ENCODE results near the gene IFRD2.

IFRD2 gene

DNA sequence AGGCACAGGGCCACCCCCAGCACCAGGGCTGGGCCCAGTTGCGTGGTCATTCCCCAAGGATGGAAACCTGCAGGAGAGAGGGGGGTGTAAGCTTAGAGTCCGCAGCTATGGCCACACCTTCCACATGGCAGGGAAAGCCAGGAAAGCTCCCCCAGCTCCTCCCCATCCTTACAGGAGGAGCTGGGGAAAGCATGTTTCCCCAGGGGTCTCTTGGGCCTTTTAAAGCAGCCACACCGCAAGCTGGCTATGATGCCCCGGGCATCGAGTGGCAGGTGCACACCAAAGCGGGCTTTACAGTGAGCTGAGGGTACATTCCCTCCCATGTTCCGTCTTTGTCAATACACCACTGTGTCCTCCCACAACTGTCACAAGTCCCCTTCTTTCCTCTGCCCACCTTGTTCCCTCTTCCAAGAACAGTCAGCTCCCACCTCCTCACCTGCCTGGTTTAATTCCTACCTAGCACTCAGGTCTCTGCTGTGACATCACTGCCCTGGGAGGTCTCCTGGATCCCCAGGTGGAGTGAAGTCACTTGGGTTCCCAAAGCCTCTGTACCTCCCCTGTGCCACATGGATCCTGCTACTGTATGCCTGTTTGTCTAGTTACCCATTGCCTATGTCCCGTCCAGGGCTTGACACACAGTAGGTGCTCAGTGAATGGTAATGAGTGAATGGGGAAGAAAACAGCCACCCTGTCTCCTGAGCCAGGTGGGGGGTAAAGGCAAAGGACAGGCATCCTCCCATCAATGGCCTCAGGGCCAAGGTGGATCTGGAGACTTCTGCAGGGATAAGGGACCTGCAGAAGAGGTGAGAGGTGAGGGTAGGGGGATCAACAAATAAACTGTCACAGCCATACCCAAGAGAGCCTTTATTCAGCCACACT, 3.6 kb upstream of the IFRD2 start:
- no peak for DNase-seq (ENCODE audit: low read depth)
- TF ChIP-seq, protein P1, sequence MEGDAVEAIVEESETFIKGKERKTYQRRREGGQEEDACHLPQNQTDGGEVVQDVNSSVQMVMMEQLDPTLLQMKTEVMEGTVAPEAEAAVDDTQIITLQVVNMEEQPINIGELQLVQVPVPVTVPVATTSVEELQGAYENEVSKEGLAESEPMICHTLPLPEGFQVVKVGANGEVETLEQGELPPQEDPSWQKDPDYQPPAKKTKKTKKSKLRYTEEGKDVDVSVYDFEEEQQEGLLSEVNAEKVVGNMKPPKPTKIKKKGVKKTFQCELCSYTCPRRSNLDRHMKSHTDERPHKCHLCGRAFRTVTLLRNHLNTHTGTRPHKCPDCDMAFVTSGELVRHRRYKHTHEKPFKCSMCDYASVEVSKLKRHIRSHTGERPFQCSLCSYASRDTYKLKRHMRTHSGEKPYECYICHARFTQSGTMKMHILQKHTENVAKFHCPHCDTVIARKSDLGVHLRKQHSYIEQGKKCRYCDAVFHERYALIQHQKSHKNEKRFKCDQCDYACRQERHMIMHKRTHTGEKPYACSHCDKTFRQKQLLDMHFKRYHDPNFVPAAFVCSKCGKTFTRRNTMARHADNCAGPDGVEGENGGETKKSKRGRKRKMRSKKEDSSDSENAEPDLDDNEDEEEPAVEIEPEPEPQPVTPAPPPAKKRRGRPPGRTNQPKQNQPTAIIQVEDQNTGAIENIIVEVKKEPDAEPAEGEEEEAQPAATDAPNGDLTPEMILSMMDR (IDR thresholded peaks at IDR 0.05; ENCODE audit: low read depth, low read length, missing control alignments), result no peak
- no peak overlapping the region for H3K4me3 ChIP-seq (ENCODE audit: low read depth, low read length)

DNA sequence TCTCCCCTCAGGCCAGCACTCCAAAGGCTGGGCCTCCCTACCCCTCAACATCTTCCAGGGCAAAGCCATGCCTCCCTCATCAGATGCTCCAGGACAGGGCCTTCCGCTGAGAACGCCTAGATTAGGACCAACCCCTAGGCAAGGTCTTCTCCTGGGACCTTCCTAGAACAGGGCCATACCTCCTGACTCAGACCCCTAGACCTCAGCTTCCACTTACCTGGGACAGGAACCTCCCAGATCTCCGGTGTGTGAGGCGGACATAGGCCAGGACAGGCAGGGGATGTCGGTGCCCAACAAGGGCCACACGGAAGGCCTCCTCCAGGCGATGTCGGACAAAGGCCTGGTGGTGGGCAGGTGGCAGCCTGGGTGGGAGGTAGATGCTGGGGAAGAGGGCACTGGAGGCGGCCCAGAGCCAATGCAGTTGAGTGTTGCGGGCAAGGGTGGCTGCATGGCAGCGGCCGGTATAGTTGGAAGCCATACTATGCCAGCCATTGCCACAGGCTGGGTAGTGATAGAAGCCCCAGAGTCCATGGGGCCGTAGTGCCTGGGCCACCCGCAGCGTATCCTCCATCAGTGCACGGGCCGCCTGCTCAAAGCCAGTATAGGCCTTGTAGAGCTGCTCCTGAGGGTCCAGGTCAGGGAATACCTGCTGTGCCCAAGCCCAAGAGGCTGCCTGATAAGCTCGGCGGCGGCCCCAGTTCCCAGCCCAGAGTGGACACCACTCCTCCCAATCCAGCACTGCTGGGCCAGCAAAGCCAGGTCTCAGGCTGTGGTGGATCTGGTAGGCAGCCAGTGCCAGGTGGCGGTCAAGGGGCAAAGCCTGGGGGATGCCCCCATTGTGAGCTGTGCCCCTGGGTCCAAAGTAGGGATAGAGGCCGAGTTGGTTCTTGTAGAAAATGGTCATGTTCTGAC, 2.5 kb upstream of the IFRD2 start:
- DNase-seq (ENCODE audit: low read depth), result no peak
- H3K4me3 ChIP-seq (ENCODE audit: low read depth, low read length), result no peak overlapping the region
- TF ChIP-seq, protein P1 (IDR thresholded peaks at IDR 0.05; ENCODE audit: low read depth, low read length, missing control alignments), result no peak

DNA sequence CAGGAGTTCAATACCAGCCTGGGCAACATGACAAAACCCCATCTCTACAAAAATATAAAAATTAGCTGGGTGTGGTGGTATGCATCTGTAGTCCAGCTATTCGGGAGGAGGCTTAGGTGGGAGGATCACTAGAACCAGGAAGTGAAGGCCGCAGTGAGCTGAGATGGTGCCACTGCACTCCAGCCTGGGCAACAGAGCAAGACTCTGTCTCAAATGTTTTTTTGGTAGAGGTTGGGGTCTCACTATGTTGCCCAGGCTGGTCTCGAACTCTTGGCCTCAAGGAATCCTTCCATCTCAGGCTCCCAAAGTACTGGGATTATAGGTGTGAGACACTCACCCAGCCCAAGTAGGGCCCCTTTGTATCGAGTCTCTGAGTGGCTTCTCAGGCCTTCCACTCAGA, 1.9 kb upstream of the IFRD2 start:
- TF ChIP-seq, protein P1 (IDR thresholded peaks at IDR 0.05; ENCODE audit: low read depth, low read length, missing control alignments), result no peak
- no peak for DNase-seq (ENCODE audit: low read depth)

DNA sequence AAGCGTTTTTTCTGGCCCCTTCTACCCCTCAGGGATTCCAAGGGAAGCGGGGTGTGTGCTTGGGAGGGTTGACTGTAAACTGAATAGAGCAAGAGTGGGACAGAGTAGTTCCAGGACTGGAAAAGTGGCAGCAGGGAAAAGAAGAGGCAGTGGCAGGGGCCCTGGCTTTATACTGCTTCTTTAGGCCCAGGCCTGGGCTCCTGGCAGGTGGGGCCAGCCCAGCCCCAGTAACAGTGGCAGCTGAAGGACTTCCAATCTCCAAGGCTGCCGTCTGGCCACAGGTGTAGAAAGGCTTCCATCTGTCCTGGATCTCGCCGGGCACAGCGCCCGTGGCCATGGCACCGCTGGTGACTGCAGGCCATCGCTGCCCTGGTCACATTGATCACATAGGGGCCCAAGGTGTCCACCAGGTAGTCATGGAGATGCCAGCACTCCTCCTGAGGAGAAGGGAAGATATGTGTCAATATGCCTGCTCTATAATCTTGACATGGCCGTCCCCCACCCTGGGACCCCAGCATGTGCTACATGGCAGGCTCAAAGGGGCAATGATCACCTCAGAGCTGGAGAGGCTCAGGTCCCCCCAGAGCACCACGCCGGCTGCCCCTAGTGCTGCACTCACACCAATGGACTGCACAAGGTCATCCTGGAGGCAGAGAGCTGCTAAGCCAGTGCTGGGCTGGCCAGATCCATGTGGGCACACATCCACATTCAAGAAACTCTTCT, 1.0 kb upstream of the IFRD2 start:
- DNase-seq (ENCODE audit: low read depth), result no peak
- H3K4me3 ChIP-seq (ENCODE audit: low read depth, low read length), result peak overlapping the region; percentile 91; the same call in 1 of the 2 replicates
- TF ChIP-seq, protein P1 (IDR thresholded peaks at IDR 0.05; ENCODE audit: low read depth, low read length, missing control alignments), result no peak

More for the DNA sequence above, 1.9 kb upstream of the IFRD2 start:
- H3K4me3 ChIP-seq (ENCODE audit: low read depth, low read length), result no peak overlapping the region

DNA sequence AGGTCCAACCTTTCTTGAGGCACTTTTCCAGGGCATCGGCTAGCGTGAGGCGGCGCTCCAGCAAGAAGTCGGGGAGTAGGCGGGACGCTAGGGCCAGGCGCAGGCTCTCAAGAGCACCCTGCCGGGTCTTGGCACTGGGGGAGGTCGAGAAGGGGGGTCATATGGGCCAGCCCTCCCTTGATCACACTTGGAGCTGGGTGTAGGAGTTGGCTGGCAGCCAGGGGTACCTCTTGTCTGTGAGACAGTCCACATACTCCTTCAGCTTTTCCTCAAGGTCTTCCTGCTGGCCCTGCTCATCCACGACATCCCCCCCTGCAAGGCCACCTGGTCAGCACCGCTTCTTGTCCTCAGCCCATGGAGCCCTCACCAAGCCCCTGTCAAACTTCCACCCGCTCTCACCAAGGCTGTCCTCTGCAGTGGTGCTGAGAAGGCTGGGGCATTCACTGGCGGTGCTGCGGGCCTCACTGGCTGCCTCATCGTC, 2.0 kb downstream of the IFRD2 start:
- TF ChIP-seq, protein P1 (IDR thresholded peaks at IDR 0.05; ENCODE audit: low read depth, low read length, missing control alignments), result no peak
- DNase-seq (ENCODE audit: low read depth), result no peak
- no peak overlapping the region for H3K4me3 ChIP-seq (ENCODE audit: low read depth, low read length)

- TF ChIP-seq, protein P1 (IDR thresholded peaks at IDR 0.05; ENCODE audit: low read depth, low read length, missing control alignments), result no peak
- no peak for DNase-seq (ENCODE audit: low read depth)
- no peak overlapping the region for H3K4me3 ChIP-seq (ENCODE audit: low read depth, low read length)
Measured at GRCh38 chr3:50289130-50289529, 3.1 kb downstream of the IFRD2 start.

Data from GM12864 (cell line).